LNCaP clone FGC (cell line): Measurements from ENCODE around the gene NEK3.

ENCODE experiments used
- DNase-seq: peaks from one replicate; pipeline ENCODE4 v3.0.0-alpha.2; 2011; ENCODE audit warnings: low read depth
- H3K4me3 ChIP-seq: 2 replicates; pipeline ENCODE4 v1.5.1; 2011; ENCODE audit warnings: mild to moderate bottlenecking, low read depth, low read length, control low read depth
- TF ChIP-seq, protein P1 (sequence below): IDR thresholded peaks from 2 replicates; pipeline ENCODE4 v1.5.1; 2012; ENCODE audit warnings: mild to moderate bottlenecking; ENCODE audit not compliant: control insufficient read depth, insufficient read depth; ENCODE audit errors: extremely low read depth

Gene NEK3

DNA sequence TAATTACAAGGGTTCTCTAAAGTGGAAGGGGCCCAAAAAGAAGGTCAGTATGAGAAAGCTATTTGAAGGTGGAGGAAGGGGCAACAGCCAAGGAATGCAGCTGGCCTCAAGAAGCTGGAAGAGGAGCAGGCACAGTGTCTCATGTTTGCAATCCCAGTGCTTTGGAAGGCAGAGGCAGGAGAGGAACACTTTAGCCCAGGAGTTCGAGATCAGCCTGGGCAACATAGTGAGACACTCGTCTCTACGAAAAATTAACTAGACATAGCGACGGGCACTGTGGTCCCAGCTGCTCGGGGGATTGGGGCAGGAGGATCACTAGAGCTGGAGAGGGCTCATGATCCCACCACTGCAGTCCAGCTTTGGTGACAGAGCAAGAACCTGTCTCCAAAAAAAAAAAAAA lies 656 bp upstream of the NEK3 start:
- DNase-seq: no peak
- TF ChIP-seq, protein P1, sequence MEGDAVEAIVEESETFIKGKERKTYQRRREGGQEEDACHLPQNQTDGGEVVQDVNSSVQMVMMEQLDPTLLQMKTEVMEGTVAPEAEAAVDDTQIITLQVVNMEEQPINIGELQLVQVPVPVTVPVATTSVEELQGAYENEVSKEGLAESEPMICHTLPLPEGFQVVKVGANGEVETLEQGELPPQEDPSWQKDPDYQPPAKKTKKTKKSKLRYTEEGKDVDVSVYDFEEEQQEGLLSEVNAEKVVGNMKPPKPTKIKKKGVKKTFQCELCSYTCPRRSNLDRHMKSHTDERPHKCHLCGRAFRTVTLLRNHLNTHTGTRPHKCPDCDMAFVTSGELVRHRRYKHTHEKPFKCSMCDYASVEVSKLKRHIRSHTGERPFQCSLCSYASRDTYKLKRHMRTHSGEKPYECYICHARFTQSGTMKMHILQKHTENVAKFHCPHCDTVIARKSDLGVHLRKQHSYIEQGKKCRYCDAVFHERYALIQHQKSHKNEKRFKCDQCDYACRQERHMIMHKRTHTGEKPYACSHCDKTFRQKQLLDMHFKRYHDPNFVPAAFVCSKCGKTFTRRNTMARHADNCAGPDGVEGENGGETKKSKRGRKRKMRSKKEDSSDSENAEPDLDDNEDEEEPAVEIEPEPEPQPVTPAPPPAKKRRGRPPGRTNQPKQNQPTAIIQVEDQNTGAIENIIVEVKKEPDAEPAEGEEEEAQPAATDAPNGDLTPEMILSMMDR: no peak
- H3K4me3 ChIP-seq: no peak overlapping the region

GRCh38 chr13:52158629-52159158 lies 703 bp downstream of the NEK3 start:
- H3K4me3 ChIP-seq: peak overlapping the region; percentile 62
- TF ChIP-seq, protein P1: no peak
- DNase-seq: no peak

DNA sequence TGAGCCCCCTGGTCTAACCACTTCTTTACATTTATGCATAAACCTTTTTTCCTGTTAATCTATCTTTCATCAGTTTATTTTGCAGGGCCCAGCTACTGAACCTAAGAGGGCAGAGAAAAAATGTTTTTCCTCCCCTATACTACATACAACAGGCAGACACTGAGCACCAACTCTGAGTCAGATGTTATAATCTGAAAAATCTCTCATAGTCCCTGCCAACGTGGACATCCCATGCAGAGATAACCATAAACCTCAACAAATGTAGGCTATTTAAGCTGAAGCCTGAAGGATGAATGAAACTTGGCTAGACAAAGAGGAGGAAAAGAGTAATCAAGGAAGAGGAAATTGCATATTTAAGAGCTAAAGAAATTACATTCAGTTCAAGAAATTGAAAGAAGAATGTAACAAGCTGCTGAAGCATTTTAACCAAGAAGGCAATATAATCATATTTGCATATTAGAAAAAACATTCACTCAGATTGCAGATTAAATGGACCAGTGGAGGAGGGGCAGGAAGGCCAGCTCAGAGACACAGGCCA lies 2.6 kb downstream of the NEK3 start:
- TF ChIP-seq, protein P1: no peak
- no peak overlapping the region for H3K4me3 ChIP-seq
- no peak for DNase-seq

DNA sequence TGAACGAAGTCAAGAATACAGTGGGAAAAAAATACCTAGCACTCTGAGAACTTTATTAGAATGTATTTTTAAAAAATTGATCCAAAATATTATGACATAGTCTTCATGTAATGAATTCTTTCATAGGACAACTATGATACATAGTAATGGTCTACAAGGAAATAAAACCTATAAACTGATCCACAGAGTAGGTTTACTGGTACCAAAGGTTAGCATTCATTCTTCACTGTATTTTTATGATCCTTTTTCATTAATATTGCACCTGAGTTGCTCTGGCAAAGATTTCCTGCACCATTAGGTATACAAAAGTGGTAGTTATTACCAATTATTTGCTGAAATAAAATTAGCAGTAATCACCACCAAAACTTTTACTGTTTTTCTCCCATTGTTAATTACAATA lies 4.2 kb downstream of the NEK3 start:
- TF ChIP-seq, protein P1: no peak
- DNase-seq: no peak
- no peak overlapping the region for H3K4me3 ChIP-seq

DNA sequence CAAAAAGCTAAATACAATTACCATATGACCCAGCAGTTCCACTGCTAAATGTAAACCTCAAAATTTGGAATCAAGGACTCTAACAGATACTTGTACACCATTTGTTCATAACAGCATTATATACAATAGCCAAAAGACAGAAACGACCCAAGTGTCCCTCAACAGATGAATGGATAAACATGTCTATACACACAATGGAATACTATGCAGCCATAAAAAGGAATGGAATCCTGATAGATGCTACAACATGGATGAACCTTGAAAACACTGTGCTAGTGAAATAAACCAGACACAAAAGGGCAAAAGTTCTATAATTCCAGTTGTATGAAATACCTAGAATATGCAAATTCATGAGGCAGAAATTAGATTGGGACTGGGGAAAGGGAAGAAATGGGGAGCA lies 12.2 kb downstream of the NEK3 start:
- DNase-seq: no peak
- TF ChIP-seq, protein P1: no peak
- no peak overlapping the region for H3K4me3 ChIP-seq

- TF ChIP-seq, protein P1: no peak
- DNase-seq: no peak
- no peak overlapping the region for H3K4me3 ChIP-seq
Observed at GRCh38 chr13:52141299-52141698, 18.1 kb downstream of the NEK3 start.

DNA sequence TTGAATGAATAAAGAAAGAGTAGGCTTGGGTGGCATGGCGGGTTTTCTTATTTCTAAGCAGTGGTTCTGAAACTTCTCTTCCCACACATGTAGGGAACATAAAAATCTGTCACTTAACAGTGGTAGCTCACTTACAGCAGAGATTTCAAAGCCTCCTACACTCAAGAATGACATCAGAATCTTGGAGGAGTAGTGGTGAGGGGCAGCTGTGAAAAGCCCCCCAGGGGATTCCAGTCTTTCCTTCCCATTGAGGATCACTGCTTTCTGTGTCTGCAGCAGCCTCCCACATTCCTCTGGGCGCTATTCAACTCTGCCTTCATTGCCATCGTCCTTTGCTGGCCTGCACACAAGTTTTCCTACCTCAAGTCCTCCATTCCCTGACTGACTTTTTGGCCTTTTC lies 21.9 kb downstream of the NEK3 start:
- TF ChIP-seq, protein P1: no peak
- no peak for DNase-seq
- no peak overlapping the region for H3K4me3 ChIP-seq
